NCI-H1092 (cell line): ENCODE measurements around the gene CLIC1.

Experiments
- DNase-seq: peaks from one replicate; lab custom pipeline; 2025; lab: John Stamatoyannopoulos, UW

Gene CLIC1

DNA sequence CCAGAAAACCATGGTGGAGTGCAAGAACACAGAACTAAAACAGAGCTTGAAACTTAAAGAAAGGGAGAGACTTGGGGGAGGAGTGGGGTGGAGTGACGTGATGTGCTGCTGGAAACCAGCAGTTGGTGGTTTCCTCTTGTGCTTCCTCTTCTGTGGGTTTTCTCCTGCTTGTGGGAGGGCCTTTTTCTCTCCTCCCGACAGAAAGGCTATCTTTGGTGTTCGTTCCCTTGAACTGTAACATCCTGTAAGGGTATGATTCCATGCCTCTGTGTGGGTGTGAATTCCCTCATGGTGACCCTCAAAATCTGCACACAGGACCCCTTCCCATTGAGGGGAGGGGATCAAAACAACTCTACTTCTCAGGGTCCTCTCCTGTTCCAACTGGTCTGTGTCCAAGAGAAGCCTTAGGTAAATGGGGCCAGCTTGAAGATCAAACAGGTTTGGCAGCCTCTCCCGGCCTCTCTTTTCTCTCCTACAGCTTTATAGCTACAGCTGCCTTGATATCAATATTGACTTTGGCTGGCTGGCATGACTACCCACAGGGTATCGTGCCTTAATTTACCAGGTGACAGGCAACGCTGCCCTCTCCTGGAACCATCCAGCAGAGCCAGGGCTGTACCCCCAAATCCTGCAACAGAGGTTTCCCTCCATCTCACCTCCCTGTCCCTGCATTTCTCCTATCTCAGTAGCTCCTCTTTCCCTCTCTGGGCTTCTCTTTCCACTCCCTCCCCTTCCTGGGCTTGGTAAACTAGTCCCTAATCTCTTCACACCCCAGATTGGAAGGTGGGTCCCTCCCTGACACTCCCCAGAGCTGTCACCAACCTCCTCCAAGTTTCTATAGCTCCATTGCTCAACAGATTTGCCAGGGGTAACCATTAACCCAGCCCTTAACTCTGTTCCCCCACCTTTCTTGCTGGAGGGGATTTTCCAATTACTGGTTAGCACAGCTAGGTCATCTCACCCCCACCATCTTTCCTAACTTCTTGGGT is 2.0 kb upstream of the CLIC1 start:
- DNase-seq, result peak; percentile 84

DNA sequence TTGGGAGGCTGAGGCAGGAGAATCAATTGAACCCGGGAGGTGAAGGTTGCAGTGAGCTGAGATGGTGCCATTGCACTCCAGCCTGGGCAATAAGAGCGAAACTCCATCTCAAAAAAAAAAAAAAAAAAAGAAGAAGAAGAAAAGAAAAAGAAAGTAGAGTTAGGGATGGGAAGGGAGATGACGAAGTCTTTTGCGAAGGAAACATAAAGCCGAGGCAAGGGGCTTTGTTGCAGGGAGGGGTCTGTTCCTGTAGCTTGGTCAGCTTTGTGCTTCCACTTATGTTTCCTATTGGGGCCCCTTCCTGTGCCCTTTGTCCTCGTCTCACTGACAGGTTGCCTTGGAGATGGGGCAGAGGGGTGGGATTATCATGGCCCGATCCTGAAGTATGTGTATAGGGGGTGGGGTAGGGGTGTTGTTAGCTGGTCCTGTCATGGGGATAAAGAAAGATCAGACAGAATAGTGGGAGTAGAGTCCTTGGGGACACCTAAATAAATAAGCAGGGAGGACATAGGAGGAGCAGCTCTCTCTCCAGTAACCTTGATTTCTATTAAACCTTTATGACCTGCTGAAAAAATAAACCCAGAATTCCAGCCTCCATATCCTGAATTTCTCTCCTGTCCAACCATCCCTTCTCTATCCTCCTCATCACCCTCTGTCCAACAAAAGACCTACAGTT is 1.1 kb upstream of the CLIC1 start:
- peak; percentile 45 for DNase-seq

DNA sequence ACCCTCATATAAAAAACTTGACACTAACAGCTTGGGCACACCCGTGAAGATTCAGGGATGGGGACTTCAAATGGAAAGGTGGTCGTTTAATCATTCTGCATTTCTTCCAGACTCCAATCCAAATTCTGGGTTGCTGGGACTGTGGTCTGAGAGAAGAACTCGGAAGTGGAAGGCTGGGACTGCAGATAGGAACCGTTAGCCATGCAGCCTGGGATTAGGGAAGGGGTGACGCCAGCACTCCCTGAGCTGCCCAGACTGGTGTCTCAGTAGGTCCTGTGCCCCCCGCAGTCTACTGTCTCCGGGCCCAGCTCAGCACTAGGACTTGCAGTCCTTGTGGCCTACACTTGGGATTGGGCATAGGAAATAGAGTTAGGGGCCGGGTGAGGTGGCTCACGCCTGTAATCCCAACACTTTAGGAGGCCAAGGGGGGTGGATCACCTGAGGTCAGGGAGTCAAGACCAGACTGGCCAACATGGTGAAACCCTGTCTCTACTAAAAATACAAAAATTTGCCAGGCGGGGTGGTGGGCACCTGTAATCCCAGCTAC is 511 bp upstream of the CLIC1 start:
- DNase-seq, result no peak

DNA sequence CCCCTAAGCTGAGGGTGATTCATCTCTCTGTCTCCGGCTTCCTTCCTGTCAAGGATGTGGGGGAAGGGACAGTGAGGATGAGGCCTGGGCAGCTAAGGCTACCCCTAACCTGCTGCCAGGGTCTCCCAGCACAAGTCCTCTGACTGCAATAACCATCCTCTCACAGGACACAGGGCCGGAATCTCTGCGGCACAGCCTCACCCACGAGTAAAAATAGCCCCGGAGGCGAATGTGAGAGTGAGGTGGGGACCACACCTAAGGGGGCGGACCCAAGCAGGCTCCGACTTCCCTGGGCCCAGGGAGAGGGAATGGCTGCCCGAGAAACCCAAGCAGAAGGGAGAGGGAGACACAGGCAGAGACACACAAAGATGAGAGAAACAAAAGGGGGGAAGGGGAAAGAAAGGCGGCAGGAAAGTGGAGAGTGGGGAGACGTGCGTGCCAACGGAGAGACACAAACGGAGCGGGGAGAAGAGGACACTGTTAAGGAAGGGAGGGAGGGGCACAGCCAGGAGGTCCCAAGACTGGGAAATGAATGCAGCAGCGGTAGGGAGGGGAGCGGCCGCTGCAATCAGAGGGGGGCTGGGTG is 1.4 kb downstream of the CLIC1 start:
- DNase-seq, result no peak

DNA sequence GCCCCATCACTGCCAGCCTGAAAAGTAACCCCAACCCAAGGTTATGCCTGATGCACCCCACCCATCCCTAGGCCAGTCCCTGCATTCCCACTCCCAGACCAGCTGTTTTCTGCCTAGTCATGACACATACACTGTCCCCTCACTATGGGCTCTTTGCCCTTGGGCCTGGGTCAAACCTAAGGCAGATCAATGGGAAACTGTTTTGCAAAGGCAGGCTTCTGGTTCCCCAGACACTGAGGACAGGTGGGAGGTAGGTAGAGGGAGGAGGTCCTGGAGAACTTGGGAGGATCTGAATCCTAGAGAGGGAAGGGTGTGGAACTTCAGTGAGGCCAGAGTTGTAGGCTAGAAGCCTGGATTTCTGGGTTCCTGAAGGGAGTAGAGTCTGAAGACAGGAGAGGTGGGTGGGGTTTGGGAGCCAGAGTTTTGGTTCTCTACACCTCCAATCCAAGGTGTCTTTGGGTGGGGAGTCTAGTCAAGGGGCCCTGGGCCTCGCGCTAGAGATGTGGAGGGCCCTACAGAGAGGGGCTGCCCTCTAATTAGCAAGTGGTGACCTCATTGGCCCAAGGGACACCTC is 2.0 kb downstream of the CLIC1 start:
- DNase-seq, result no peak

DNA sequence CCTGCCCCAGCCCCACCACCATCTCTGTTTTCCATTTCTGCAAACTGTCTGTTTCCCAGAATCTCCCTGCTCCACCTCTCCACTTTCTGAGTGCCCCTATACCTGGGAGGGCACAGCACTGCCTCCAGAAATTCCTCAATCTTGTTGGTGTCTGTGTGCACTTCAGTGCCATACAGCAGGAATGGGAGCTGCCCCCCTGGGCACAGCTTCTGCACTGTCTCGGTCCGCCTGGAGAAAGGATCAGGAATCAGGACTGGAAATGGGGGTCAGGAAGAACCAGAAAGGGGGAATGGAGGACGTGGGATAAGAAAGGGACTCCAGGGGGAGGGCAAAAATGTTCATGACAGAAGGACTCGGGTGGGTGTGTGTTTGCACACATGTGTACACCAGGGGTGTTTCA is 2.6 kb downstream of the CLIC1 start:
- DNase-seq, result no peak

DNA sequence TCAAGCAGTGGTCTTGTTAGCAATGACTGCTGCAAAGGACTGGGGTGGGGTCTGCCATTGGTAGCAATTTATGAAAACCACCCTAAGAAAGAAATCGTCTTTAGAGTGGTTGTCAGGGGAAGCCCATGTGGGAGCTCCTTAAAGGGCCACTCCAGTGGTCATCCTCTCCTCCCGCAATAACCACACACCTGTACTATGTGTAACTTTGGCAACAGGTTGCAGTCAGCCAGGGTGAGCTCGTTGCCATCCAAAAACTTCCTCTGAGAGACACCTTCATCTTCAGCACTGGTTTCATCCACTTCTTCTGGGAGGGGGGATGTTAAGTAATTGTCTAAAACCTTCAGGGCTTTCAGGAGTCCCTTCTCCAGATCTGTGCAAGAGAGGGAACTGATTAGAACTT is 4.3 kb downstream of the CLIC1 start:
- no peak for DNase-seq

DNA sequence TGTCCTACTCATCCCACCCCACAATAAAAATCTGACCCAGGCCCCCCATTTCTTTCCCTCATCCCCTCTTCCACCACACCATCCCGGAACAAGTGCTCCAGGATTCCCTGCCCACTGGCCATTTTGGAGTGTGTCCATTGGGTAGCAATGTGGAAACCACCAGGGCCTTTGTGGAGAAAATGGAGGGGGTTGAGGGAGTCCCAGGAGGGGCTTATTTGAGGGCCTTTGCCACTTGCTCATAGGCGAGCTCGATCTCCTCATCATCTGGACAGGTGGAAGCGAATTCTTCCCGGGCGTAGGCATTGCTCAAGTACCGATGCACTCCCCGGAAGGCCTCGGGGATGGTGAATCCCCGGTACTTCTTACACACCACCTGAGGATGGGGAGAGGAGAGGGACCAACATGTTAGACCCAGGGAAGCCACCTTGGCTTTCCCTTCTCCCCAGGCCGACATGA is 5.7 kb downstream of the CLIC1 start:
- DNase-seq, result no peak

DNA sequence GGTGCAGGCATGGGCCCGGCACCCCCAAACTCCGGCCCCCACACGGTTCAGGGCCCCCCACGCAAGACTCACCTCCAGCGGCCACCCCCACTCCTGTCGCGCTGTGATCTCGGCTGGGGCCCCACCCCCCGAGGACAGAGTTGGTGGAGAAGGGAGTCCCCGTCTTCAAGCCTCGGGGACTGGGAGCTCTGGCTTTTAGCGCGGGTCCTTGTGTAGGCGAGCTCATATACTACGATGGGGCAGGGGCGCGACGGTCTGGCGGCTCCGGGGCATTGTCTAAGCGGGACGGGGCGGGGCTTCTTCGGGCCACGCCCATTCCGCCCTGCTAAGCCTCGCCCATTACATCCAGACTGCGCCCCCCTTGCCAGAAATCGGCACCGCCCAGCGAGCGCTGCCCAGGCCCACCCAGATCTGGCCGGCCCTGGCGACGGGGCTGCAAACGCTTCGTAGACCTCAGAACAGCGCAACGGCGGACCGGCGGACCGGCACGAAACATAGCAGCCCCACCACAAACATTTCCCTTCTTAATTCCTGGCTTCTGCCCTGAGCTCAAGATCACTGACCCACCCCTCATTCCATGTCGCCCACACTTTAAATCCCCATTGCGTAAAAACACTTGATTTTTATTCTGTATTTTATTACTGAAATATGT is 6.2 kb downstream of the CLIC1 start:
- DNase-seq, result no peak

DNA sequence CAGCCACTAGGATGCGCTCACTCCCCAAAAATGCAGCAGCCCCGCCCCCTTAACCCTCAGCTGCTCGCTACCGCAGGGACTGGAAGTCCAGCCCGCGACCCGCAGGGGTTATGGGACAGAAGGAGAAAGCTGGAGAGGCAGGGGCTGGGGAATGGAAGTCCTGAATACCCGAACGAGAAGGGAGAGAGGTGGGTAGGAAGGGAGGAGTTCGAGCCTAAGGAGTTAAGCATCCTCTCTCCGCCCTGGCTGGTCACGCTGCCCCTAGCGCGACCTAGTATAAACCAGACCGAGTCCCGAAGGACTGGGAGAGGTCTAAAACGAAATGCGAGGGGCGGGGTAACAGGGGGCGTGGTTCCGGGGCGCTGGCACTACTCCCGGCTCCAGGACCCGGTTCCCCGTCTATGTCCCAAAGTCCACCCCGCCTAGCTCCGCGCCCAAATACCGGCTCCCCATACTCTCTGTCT is 6.8 kb downstream of the CLIC1 start:
- peak; percentile 44 for DNase-seq

DNA sequence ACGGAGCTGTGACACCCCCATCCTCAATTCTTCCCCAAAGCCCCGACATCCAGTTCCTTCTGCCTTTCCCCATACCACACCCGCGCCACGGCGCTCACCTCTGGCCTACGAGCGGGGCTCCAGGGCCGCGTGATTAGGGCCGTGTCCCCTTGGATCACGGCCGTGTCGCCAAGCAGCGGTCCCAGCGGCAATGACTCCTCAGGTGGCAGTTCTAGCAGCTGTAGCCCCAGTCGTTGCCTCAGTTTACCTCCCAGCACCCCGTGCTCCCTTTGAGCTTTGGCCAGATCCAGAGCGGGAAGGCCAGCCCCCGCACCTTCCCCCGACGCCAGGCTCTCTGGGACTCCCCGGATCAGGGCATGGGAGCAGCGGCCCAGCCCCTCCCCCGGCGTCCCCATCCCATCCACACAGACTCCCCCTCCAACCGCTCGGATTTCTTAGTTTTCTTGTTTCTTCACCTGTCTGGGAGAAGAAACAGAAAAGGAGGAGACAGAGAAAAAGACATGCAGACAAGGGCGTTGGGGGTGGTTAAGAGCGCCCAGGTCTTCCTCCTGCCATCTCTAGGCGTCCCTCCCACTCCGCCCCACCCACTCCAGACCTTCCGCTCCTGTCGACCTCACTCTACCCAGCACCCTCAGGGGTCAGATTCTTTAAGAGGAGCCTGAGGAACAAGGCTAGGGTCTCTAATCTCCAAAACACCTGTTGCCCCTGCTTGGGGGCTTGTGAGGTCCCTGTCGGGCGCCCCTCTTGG is 7.4 kb downstream of the CLIC1 start, which contains the start of gene DDAH2:
DDAH2 (minus strand) TSS at position 533 of the 748 bp plus-strand sequence; CDS start at position 395, 138 bp downstream.
- no peak for DNase-seq

DNA sequence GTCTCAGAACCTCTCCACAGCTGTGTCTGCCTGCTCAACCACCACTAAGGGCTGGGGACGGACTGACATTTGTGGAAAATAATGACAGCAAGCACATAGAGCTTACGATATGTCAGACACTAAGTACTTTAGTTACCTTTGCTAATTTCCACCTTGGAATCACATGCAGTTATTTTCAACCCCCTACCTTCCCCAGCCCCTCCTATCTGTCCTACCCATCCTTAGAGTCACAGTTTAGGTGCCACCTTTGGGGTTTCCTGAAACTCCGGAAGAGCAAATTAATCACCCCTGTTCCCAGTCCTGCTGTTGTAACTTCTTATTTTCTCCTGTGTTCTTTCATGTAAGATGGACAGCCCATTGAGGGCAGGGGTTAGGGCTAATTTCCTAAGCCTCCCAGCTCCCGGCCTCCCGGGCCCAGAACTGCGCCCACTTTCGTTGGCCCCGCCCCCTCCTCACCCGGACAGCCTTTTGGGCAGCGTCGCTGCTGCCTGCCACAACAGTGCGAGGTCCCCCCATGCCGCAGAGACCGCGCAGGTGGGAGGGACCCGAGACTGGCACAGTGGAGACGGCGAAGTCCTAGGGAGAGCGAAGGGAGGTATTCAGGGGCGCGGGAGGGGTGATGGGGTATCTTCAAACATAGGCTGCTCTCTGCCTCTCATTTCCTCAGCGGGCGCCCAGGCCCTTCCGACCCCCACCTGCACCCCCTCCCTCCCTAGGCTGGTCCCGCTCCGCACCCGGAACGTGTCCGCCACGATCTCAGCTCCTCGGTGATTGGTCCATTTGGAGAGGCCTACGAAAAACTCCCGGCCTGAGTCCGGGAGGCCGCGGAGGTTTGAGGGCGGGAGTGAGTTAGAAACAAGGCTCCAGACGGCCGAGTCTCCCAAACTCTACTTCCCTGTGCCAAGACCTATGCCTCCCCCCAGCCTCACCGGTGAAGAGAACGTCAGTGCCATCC is 8.3 kb downstream of the CLIC1 start:
- no peak for DNase-seq

DNA sequence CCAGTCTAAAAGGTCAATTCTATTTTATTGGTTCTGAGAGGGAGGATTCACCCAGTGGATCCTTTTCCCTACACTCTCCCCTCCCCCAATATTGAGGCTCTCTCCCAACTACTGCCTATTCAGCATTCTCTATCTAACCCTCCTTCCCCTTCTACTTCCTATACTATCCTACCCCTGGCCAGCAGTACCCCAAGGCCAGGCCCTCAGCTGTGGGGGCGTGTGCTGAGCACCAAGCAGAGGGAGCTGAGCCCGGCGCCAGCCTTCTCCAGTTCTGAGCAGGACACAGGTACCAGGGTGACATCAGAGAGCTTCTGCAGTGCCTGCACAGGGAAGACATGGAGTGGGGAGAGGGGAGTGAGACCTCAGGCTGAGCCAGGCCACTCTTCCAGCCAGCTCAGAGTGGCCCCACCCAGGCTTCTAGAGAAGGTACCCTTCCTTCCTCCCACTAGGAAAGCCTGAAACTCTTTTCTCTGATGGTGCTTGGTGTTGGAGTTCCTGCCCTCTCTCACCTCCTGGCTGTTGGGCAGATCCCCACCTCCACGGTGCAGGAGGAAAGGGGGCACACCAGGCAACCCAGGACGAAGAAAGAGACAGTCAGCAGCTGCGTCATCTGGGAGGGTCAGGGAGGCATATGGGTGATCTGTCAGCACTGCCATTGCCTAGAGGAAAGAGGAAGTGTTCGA is 9.2 kb downstream of the CLIC1 start:
- no peak for DNase-seq

DNA sequence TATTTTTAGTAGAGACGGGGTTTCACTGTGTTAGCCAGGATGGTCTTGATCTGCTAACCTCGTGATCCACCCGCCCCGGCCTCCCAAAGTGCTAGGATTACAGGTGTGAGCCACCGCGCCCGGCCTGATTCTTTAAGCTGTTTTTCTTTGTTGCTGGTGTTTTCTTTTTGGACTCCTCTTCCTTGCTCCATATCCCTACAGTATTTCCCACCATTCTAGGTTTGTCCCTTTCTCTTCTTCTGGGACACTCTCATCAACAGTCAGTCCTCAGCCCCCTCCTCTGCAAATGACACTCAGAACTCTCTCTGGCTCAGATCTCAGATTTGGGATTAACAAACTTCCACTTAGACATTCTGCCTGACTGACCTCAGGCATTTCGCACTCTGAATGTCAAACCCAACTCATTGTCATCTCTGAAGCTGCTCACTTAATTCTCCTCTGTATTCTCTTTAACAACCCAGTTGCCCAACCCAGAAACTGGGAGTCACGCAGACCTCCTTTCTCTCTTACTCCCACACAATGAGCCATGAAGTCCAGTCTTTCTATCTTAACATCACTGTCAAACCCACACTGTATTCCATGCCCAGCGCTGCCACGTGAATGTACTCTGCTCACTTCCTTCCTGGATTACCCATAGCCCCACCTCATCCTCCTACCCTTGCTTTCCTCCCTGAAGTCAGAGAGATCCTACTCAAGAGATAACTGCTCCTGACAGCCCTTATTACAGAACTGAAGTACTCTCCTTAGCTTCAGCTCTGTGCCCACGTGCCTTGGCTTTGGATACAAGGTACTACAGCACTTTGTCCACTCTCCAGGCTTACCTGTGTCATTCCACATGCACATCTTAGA is 10.6 kb downstream of the CLIC1 start:
- DNase-seq, result no peak

DNA sequence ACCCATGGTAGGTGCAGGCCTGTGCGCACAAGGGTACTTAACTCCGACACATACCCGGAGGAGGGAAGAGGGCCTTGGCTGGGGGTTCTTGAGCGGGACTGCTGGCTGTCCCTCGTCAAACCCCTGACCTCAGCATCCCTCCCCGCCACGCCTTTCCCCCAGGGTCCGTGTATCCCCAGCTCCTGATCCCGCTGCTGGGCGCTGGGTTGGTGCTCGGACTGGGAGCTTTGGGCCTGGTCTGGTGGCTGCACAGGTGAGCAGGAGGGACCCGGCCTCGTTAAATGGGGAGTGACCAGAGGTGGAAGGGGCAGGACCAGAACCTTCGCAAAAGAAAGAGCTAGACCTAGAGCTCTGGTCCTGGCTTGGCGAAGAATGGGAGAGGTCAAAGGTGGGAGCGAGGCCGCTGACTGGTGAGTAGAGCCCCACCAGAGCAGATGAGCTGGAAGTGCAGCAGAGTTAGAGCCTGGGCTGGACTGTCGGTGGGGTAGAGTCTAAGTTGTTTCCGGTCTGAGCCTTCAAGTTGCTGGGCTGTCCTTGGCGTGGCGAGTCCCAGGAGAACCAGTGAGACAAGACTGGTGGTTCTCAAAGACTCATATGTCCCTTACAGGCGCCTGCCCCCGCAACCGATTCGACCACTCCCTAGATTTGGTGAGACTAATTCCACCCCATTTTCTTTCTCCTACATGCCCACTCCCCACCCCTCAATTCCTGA is 12.2 kb downstream of the CLIC1 start:
- no peak for DNase-seq

DNA sequence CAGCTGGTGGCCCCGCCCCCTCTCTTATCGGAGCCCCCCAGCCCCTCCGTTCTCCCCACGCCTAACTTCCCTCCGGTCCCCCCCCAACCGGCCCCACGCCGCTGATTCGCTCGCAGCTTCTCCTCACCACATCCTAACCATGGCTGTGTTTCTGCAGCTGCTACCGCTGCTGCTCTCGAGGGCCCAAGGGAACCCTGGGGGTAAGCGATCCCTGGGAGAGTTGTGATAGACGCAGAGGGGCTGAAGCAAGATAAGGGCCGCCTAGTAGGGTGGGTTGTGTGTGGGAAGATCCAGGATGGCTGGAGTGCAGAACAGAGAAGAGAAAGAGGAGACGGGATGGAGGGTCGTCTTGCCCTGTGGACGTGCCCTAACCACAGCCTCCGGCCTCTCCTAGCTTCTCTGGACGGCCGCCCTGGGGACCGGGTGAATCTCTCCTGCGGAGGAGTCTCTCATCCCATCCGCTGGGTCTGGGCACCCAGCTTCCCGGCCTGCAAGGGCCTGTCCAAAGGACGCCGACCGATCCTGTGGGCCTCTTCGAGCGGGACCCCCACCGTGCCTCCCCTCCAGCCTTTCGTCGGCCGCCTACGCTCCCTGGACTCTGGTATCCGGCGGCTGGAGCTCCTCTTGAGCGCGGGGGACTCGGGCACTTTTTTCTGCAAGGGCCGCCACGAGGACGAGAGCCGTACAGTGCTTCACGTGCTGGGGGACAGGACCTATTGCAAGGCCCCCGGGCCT is 12.9 kb downstream of the CLIC1 start, which contains the start of gene MPIG6B:
MPIG6B (plus strand) TSS at position 129 of the 735 bp plus-strand sequence; CDS start at position 140, 11 bp downstream.
- DNase-seq, result no peak
